DMS 273 (cell line): ENCODE measurements around the gene KAT6B.
"Not testable (repeated sequence)": the region's sequence is repeated elsewhere in the genome, so short reads cannot be mapped to it uniquely, and the experiment has no call there.

Experiments
- DNase-seq: peaks from one replicate; lab custom pipeline; 2025; ENCODE audit not compliant: unreplicated experiment; lab: John Stamatoyannopoulos, UW

The KAT6B gene

GRCh38 chr10:74856940-74857339 is 30.5 kb downstream of the KAT6B start:
- DNase-seq, result no peak

DNA sequence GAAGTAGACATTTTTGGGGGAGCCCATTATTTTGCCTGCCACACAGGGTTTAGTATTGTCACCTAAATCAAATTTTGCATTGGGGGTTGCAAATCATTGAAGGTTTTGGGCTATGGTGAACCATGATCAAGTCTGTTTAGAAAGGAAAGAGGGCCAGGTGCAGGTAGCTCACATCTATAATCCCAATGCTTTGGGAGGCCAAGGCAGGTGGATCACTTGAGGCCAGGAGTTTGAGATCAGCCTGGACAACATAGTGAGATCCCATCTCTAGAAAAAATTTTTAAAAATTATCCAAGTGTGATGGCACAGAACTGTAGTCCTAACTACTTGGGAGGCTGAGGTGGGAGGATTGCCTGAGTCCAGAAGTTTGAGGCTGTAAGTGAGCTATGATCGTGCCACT is 31.2 kb downstream of the KAT6B start:
- DNase-seq, result no peak

DNA sequence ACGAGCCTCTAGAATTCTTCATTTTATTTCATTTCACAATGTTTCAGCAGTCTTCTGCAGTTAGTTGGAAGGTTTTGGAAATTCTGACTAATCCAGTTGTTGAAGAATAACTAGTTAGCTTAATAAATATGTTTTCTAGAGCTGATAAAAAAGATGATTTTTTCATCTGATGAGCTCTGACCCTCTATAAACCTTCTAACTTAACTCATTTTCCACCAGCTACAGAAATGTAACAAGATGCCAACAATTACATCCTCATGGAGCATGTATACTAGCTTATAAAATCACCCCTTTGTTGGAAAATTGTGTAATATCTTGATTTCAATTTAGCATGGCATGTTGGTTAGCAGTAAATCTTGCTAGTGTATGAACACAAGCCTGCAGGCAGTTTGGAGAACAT is 33.1 kb downstream of the KAT6B start:
- no peak for DNase-seq

DNA sequence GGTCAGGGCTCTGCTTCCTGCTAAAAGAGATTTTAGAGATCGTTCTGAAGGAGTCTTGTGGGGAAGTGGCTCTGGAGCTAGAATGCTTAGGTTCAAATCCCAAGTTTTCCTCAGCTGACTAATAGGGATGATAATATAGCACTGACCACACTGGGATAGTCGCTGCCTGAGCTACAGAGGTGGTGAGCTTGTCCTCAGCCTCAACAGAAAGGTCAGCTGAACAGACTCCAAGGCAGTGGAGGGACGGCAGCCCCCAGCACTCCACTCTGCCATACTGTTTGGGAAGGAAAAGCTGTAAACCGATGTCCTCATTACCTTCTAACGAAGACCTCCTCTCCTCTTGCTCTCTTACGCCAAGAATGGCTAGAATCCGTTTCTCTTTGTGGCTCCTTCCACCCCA is 36.2 kb downstream of the KAT6B start:
- no peak for DNase-seq

- no peak for DNase-seq
These were observed 37.2 kb downstream of the KAT6B start for GRCh38 chr10:74863551-74863950.

GRCh38 chr10:74867351-74867750 is 41.0 kb downstream of the KAT6B start:
- peak; percentile 40 for DNase-seq

DNA sequence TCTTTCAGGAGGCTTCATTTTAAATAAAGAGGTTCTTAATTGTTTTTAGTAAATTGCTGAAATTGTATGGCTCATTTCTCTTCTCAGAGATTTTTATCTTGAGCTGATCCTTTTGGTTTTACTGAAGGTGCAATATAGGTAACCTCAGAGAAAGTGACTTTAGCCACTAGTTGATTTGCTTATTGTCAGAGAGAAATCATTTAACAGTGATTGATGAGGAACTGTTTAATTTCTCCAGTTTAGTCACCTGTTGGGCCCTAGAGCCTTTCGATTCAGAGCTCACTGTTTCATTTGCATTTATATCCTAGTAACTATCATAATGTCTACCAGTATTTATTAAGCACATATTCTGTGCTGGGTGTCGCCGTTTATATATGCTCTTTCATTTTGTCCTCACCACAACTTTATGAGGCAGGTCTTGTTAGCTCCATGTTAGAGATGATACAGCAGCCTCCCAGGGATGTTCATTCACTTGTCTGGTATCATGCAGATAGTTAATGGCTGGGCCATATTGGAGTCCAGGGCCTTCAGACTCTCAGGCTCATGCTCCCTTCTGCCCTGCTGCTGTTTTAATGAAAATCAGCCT is 42.1 kb downstream of the KAT6B start:
- DNase-seq, result no peak

DNA sequence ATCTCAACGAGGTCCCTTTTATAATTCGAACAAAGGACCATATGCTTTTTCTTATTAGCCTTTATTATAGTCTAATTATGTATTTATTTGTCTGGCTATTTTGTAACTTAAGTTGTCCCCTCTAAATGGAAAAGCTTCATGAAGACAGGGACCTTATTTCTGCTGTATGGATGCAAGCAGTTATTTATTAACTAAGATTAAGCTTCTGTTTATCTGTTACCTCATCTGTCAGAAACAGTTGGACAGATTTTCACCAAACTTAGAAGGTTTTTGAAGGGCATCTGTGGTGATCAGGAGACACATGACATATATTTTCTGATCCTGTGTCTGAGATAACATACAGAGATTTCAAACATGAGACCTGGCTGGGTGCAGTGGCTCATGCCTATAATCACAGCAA is 43.2 kb downstream of the KAT6B start:
- no peak for DNase-seq

GRCh38 chr10:74870191-74870590 is 43.8 kb downstream of the KAT6B start:
- DNase-seq, result no peak

GRCh38 chr10:74871595-74872382 is 45.4 kb downstream of the KAT6B start:
- no peak for DNase-seq

DNA sequence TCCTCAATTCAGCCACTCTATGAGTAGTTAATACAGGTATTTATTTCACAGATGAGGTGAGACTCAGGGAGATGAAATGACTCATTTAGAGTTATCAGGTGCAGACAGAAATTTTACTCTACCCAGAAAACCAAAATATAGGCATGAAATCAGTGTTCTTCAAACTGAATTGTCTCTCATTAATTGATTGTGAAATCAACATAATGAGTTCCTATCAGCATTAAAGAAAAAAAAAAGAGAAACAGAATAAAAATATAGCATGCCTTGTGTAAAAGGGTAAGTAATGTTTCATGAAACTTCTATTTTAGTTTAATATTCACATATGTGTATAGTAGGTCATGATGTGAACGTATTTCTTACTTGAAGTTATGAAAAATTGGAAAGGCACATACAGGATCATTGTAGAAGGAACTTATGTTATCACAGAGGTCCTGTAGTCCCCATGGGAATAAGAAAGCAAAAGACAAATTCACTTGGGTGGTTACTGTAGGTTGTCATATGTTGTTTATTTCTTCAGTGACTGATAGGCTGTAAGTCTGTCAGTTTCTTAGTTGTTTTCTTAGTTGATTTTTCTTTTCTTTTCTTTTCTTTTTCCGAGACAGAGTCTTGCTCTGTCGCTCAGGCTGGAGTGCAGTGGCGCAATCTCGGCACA is 47.5 kb downstream of the KAT6B start:
- DNase-seq, result no peak

DNA sequence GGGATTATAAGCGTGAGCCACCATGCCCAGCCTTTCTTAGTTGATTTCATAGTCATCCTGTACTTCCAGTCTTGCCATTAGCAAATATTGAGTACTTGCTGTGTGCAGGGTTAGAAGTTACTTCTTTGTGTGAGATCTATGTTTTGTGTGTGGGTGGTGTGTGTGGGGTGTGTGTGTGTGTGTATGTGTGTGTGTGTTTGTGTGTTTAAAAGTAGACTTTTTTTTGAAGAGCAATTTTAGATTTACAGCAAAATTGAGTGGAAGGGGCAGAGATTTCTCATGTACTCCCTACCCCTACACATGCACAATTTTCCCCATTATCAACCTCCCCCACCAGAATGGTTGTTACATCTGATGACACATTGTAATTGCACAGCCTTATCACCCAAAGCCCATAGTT is 48.2 kb downstream of the KAT6B start:
- DNase-seq, result no peak

DNA sequence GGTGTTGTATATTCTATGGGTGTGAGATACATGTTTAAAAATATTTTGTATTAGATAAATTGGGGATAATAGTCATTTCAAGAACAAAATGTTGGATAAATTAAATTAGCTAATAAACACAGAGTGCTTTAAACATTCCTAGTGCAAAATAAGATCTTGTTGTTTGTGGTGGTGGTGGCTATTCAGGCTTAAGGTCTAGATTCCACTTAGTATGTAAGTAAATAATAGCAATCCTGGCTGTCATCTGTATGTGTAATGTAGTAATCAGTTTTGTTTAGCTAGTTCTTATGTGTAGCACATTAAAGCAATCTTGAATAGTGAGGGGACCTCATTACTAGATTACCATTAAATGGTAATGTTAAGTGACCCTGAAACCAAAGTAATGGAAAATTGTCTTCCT is 48.7 kb downstream of the KAT6B start:
- no peak for DNase-seq

DNA sequence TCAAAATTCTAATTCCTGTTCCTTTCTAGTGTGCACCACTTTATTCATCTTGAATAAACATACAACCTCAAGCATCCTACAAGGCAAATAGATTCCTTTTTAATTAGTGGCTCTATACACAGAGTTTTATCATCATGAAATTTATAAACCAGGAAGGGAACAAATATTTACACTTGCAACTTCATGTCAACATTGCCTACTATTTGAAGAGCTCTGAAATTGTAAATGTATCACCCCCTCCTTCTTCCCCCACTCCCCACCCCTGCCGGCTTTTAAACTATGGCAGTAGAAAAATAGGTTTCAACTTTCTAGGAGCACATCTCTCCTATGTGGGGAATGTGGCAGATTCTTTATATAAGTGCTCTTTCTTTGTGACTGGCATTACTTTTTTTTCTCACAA is 49.6 kb downstream of the KAT6B start:
- no peak for DNase-seq

DNA sequence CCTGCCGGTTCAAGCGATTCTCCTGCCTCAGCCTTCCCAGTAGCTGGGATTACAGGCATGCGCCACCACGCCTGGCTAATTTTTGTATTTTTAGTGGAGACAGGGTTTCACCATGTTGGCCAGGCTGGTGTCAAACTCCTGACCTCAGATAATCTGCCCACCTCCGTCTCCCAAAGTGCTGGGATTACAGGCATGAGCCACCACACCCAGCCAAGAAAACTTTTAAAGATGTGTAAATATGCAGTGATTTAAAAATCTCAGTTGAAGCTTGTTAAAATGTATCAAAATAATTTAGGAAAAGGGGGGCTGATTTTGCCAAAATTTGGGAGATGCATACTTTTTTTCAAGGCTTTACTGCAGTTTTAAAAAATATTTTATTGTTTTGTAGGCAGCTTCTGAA is 50.7 kb downstream of the KAT6B start:
- DNase-seq, result not testable (repeated sequence)

- DNase-seq, result no peak
These were observed 51.5 kb downstream of the KAT6B start for GRCh38 chr10:74877898-74878297.

DNA sequence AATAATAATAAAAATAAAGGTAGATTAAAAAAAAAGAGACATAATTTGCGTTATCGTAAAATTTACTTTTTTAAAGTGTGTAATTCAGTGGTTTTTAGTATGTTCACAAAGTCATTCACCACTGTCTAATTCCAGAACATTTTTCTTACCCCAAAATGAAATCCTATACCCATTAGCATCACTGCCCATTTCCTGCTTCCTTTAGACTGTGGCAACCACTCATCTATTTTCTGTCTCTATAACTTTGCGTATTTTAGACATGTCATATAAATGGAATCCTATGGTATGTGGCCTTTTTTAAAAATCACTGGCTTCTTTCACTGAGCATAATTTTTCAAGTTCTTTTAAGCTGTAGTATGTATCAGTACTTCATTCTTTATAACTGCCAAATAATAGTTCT is 53.6 kb downstream of the KAT6B start:
- DNase-seq, result no peak

DNA sequence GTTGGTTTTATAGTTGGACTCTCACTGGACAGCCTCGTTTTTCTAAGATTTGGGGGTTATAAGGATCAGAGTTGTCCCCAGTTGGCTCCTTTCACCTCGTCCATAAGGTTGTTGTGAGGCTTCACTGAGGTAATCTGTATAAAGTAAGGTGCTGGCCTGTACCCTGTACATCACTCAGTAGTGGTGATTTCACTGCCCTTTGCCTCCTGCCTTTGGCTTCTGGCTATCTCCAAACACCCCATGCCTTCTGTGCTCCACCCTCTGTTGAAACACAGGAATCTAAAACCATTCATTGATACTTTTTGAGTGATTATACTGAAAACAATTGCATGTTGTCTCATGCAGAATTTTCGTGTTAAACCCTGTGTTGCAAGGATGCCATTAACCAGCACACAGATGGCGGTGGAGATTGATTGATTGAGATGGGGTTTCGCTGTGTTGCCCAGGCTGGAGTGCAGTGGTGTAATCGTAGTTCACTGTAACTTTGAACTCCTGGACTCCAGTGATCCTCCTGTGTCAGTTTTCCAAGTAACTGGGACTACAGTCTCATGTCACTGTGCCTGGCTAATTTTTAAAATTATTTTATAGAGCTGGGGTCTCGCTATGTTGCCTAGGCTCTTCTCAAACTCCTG is 55.0 kb downstream of the KAT6B start:
- no peak for DNase-seq

GRCh38 chr10:74882427-74882826 is 56.0 kb downstream of the KAT6B start:
- no peak for DNase-seq

GRCh38 chr10:74882831-74883230 is 56.4 kb downstream of the KAT6B start:
- no peak for DNase-seq

- DNase-seq, result no peak
These were observed 57.0 kb downstream of the KAT6B start for GRCh38 chr10:74883428-74883827.
